Neural crest cell (in vitro differentiated cells): Measurements from ENCODE around the gene ZNF33A. TPM values are rescaled to one million over a fixed set of nuclear protein-coding genes. Genes with fewer than 3 reads are reported as not detected.

ENCODE experiments used
- DNase-seq: peaks from one replicate; pipeline ENCODE4 v3.0.0; 2021; ENCODE audit warnings: low read depth, mixed read lengths, low spot score
- H3K27ac Mint-ChIP-seq: one replicate; pipeline ENCODE4 v1.8.0; 2021; ENCODE audit warnings: mild to moderate bottlenecking, mixed read lengths; ENCODE audit not compliant: unreplicated experiment
- H3K27me3 Mint-ChIP-seq: 2 replicates; pipeline ENCODE4 v1.8.0; 2021; ENCODE audit warnings: low read depth, mild to moderate bottlenecking, mixed read lengths
- H3K36me3 Mint-ChIP-seq: 2 replicates; pipeline ENCODE4 v1.8.0; 2021; ENCODE audit warnings: low read depth, mild to moderate bottlenecking, mixed read lengths
- H3K4me1 Mint-ChIP-seq: 2 replicates; pipeline ENCODE4 v1.8.0; 2021; ENCODE audit warnings: mixed read lengths
- H3K4me3 Mint-ChIP-seq: one replicate; pipeline ENCODE4 v1.8.0; 2021; ENCODE audit warnings: mild to moderate bottlenecking, mixed read lengths
- H3K9me3 Mint-ChIP-seq: 2 replicates; pipeline ENCODE4 v1.8.0; 2021; ENCODE audit warnings: mixed read lengths
- long read RNA-seq: library from polyadenylated mRNA; unstranded; transcript quantifications from one replicate; pipeline ENCODE4 v2.0.0, GENCODE V29; 2020
- total RNA-seq: library from RNA; stranded (reverse); gene quantifications from 2 replicates; pipeline ENCODE4 v1.2.1, GENCODE V29; 2021
- TF ChIP-seq, protein P1 (sequence below): fragments of 200-600 bp; sonication (generic); conservative IDR thresholded peaks from 2 replicates; pipeline ENCODE4 v1.5.0; 2021; ENCODE audit warnings: antibody characterized with exemption, mild to moderate bottlenecking

ZNF33A gene
- 27.8 and 28.6 TPM in 2 replicates for total RNA-seq
- long read RNA-seq, full-length matches to known transcripts: 15 of 28 reads
- long read RNA-seq, partial matches to known transcripts: 2 of 28 reads
- long read RNA-seq, other reads (novel, unspliced or antisense): 11 of 28 reads

DNA sequence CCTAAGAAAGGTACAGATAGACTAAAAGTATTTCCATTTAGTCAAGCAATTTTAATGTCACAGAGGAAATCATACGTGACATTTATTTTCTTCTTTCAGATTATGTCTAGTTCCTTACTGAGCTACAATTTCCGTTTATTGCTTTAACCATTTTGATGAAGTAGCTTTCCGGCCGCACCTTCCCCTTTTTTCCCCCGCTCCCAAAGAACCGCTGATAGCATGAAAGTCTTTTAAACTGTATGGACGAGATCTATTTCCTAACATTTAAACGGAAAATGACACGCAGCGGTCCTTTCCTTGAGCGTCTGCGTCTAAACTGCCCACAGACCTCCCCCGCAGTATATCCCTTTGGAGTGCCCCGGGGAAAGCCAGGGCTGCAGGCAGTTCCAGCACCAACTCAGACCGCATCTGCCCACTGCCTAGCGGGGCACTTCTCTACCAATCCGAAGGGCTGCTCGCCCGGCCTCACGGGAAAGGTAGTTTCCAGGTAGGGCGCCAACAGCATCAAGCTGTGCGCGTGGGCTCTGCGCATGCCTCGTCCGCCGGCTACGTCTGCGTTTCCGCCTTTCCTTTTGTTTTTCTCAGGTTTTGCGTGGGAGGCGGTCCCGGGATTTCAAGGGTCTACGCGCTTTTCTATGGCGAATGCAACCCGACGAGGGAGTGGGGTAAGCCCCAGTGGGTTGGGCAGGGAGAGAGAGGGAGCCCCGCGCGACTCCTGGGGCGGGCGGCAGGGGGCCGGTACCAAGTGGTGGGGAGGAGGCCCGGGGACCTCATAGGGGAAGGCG is at the start of gene ZNF33A:
Gene ZNF33A, plus strand, starts transcription at position 557 of the 785 bp plus-strand sequence. CDS start 1,667 bp downstream, outside the sequence.
- TF ChIP-seq, protein P1, sequence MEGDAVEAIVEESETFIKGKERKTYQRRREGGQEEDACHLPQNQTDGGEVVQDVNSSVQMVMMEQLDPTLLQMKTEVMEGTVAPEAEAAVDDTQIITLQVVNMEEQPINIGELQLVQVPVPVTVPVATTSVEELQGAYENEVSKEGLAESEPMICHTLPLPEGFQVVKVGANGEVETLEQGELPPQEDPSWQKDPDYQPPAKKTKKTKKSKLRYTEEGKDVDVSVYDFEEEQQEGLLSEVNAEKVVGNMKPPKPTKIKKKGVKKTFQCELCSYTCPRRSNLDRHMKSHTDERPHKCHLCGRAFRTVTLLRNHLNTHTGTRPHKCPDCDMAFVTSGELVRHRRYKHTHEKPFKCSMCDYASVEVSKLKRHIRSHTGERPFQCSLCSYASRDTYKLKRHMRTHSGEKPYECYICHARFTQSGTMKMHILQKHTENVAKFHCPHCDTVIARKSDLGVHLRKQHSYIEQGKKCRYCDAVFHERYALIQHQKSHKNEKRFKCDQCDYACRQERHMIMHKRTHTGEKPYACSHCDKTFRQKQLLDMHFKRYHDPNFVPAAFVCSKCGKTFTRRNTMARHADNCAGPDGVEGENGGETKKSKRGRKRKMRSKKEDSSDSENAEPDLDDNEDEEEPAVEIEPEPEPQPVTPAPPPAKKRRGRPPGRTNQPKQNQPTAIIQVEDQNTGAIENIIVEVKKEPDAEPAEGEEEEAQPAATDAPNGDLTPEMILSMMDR: peak; percentile 31
- Mint-ChIP-seq H3K27me3 (peaks cover 23% of the 10 kb centered on the region), H3K4me3 (peak within 1 kb of the TSS; percentile 87), H3K9me3 (no peaks in the 10 kb centered on the region), H3K4me1 (peaks cover 32% of the 10 kb centered on the region), H3K36me3 (peaks cover 8% of the 10 kb centered on the region), H3K27ac (peak within 1 kb of the TSS; percentile 98)
- DNase-seq: no peak

DNA sequence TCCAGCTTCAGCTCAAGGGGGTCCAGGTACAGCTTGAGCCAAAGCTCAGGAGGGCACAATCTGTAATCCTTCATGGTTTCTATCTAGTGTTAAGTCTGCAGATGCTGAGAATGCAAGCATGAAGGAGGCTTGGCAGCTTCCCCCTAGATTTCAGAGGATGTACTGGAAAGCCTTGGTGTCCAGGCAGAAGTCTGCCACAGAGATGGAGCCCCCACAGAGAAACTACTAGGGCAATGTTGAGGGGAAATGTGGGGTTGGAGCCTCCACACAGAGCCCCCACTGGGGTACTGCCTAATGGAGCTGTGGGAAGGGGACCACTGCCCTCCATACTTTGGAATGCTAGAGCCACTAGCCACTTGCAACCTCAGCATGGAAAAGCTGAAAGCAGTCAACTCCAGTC is 45.5 kb upstream of the ZNF33A start:
- H3K27ac Mint-ChIP-seq: no peak overlapping the region
- H3K9me3 Mint-ChIP-seq: peaks cover 19% of the 10 kb centered on the region
- no peak for DNase-seq
- no peak overlapping the region for H3K4me3 Mint-ChIP-seq
- H3K27me3 Mint-ChIP-seq: no peaks in the 10 kb centered on the region
- H3K4me1 Mint-ChIP-seq: no peaks in the 10 kb centered on the region
- TF ChIP-seq, protein P1: no peak
- H3K36me3 Mint-ChIP-seq: peaks cover 58% of the 10 kb centered on the region

DNA sequence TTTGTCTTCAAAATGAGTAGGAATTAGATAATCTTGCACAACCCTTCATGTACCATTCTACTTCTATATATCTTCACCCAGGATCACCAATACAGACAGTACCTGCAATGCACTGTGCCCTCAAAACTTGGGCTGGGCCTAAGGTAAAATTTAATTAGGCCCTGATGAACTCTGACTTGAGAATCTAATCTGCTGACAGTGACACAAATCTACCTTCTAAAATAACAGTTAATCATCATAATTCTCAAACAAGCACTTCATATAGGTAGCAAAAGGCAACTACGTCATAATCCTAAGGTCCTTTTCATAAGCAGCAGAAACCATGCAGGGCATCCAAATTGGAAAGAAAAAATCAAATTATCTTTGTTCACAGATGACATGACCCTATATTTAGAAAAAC is 38.1 kb upstream of the ZNF33A start:
- Mint-ChIP-seq H3K27ac (no peak overlapping the region), H3K4me1 (peaks cover 19% of the 10 kb centered on the region), H3K27me3 (no peaks in the 10 kb centered on the region), H3K4me3 (no peak overlapping the region), H3K9me3 (peaks cover 16% of the 10 kb centered on the region), H3K36me3 (peaks cover 42% of the 10 kb centered on the region)
- no peak for DNase-seq
- TF ChIP-seq, protein P1: no peak

DNA sequence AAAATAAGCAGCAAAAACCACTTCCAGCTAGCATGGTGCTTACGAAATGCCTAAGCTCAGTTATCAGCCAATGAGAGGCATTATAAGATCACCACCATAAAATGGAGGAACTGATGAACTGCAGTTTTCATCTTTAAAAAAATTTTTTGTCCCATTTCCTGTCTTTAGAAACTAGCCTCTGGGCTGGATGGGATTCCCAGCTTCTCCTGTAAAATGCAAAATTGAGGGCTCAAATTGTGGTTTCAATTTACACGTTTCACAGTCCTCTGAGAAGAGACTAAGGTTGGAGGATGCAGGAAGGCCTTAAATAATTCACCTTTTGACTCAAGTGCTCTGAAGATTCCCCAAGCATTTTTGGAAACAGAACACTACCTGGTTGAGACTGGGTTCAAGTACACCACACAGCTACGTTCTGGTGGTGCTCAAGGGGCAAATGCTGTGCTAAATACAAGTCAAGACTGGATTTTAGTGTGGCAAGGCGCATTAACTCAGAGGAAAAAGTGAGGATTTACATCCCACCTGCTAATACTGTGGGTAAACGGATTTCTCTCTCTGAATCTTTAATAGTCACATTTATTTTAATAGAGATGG is 35.0 kb upstream of the ZNF33A start:
- TF ChIP-seq, protein P1: no peak
- no peak for DNase-seq
- peak overlapping the region; percentile 95 for H3K4me3 Mint-ChIP-seq
- H3K9me3 Mint-ChIP-seq: peaks cover 9% of the 10 kb centered on the region
- peak overlapping the region; percentile 99 for H3K27ac Mint-ChIP-seq
- H3K27me3 Mint-ChIP-seq: no peaks in the 10 kb centered on the region
- peaks cover 19% of the 10 kb centered on the region for H3K36me3 Mint-ChIP-seq
- H3K4me1 Mint-ChIP-seq: peaks cover 19% of the 10 kb centered on the region

DNA sequence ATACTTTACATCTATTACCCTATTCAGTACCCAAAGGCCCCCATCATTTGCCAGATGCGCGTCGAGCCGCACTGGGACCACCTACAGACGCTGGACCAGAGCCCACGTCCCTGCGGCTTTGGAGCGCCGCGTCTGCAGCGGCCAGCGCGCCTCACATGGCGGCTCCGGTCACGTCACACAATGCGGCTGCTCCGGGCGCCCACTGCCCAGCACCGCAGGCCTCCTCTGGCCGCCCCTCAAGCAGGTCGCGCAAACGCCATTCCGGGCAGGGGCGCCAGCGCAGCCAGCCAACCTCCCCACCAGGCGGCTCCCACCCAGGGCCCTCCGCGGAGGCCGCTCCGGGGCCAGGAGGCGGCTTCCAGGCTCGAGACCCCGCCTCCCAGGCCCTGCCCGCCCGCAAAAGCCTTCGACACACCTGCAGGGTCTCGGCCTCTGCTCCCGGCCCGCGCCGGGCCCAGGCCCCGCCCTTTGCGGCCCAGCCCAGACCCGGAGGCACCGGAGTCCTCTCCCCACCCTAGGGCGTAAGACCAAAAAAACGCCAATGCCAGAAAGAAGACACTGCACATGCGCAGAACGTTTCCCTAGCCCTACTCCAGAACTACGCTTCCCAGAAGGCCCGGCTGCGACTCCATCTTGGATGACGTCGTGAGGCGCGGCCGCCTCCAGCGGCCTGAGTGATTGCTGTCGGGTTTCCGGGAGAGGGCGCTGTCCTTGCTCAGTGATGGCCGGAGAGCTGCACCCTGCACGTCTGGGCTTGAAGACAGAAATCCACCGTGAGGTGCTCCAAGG is 34.2 kb upstream of the ZNF33A start, which contains the start of gene ZNF25:
Gene ZNF25, minus strand, starts transcription at position 557 of the 789 bp plus-strand sequence. CDS start 4,925 bp downstream, outside the sequence.
- TF ChIP-seq, protein P1: peak; percentile 81
- peak within 1 kb of the TSS; percentile 99 for H3K27ac Mint-ChIP-seq
- no peaks in the 10 kb centered on the region for H3K27me3 Mint-ChIP-seq

More for the DNA sequence above, 34.2 kb upstream of the ZNF33A start, which contains the start of gene ZNF25:
- H3K4me1 Mint-ChIP-seq: peaks cover 19% of the 10 kb centered on the region
- peak within 1 kb of the TSS; percentile 95 for H3K4me3 Mint-ChIP-seq
- H3K9me3 Mint-ChIP-seq: peaks cover 6% of the 10 kb centered on the region
- H3K36me3 Mint-ChIP-seq: peaks cover 15% of the 10 kb centered on the region
- DNase-seq: peak; percentile 95
